Neural cell (in vitro differentiated cells): ENCODE data around the gene ACSL6.

ENCODE experiments used
- EP300 ChIP-seq: fragments of 450-650 bp; conservative IDR thresholded peaks from 2 replicates; pipeline ENCODE4 v1.6.1; 2014; ENCODE audit warnings: antibody characterized with exemption, mild to moderate bottlenecking, moderate library complexity; ENCODE audit not compliant: poor library complexity, severe bottlenecking
- EZH2 ChIP-seq: fragments of 200-600, 300-800 bp; shearing (Covaris generic), sonication (generic); IDR thresholded peaks from 2 replicates; pipeline ENCODE4 v1.6.1; 2014; ENCODE audit warnings: antibody characterized with exemption, low read length, borderline replicate concordance, mild to moderate bottlenecking; ENCODE audit not compliant: insufficient read depth, poor library complexity, severe bottlenecking
- MXI1 ChIP-seq: fragments of 450-650 bp; conservative IDR thresholded peaks from 2 replicates; pipeline ENCODE4 v1.6.1; 2014; ENCODE audit warnings: antibody characterized with exemption, mild to moderate bottlenecking; ENCODE audit not compliant: poor library complexity, severe bottlenecking
- POLR2AphosphoS5 ChIP-seq: IDR thresholded peaks from 2 replicates; pipeline ENCODE4 v1.6.1; 2012
- RAD21 ChIP-seq: fragments of 450-650 bp; conservative IDR thresholded peaks from 2 replicates; pipeline ENCODE4 v1.6.1; 2014; ENCODE audit warnings: antibody characterized with exemption, mild to moderate bottlenecking, moderate library complexity
- TAF1 ChIP-seq: IDR thresholded peaks from 2 replicates; pipeline ENCODE4 v1.6.1; 2012; ENCODE audit warnings: low read depth
- TF ChIP-seq, protein P1 (sequence below): fragments of 450-650 bp; IDR thresholded peaks from 2 replicates; pipeline ENCODE4 v1.5.1; 2014; ENCODE audit warnings: antibody characterized with exemption, mild to moderate bottlenecking, moderate library complexity; ENCODE audit not compliant: poor library complexity, severe bottlenecking
- TF ChIP-seq, protein P2 (sequence below): IDR thresholded peaks from 2 replicates; pipeline ENCODE4 v1.6.1; 2012; ENCODE audit warnings: borderline replicate concordance

DNA sequence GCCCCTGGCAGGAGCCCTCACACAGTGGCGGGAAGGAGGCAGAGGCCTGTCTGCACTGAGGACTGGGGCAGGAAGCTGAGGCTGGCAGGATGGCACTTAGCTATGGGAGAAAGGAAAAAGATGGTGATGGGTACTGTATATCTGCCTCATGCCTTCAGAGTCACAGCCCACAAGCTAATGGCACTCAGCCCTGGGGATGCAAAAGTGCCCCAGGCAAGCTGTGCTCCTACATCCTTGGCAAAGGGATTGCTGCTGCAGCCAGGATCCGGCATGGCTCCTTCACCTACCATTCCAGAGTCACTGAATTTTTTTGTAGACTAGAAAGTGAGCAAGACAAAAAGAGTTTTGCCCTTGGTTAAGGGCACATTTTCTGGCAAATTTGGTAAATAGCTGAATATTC is 8.7 kb downstream of the ACSL6 start:
- TF ChIP-seq, protein P1, sequence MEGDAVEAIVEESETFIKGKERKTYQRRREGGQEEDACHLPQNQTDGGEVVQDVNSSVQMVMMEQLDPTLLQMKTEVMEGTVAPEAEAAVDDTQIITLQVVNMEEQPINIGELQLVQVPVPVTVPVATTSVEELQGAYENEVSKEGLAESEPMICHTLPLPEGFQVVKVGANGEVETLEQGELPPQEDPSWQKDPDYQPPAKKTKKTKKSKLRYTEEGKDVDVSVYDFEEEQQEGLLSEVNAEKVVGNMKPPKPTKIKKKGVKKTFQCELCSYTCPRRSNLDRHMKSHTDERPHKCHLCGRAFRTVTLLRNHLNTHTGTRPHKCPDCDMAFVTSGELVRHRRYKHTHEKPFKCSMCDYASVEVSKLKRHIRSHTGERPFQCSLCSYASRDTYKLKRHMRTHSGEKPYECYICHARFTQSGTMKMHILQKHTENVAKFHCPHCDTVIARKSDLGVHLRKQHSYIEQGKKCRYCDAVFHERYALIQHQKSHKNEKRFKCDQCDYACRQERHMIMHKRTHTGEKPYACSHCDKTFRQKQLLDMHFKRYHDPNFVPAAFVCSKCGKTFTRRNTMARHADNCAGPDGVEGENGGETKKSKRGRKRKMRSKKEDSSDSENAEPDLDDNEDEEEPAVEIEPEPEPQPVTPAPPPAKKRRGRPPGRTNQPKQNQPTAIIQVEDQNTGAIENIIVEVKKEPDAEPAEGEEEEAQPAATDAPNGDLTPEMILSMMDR, result no peak
- TF ChIP-seq POLR2AphosphoS5 (no peak), TAF1 (no peak), EP300 (no peak), EZH2 (no peak), MXI1 (no peak), RAD21 (no peak)
- TF ChIP-seq, protein P2, sequence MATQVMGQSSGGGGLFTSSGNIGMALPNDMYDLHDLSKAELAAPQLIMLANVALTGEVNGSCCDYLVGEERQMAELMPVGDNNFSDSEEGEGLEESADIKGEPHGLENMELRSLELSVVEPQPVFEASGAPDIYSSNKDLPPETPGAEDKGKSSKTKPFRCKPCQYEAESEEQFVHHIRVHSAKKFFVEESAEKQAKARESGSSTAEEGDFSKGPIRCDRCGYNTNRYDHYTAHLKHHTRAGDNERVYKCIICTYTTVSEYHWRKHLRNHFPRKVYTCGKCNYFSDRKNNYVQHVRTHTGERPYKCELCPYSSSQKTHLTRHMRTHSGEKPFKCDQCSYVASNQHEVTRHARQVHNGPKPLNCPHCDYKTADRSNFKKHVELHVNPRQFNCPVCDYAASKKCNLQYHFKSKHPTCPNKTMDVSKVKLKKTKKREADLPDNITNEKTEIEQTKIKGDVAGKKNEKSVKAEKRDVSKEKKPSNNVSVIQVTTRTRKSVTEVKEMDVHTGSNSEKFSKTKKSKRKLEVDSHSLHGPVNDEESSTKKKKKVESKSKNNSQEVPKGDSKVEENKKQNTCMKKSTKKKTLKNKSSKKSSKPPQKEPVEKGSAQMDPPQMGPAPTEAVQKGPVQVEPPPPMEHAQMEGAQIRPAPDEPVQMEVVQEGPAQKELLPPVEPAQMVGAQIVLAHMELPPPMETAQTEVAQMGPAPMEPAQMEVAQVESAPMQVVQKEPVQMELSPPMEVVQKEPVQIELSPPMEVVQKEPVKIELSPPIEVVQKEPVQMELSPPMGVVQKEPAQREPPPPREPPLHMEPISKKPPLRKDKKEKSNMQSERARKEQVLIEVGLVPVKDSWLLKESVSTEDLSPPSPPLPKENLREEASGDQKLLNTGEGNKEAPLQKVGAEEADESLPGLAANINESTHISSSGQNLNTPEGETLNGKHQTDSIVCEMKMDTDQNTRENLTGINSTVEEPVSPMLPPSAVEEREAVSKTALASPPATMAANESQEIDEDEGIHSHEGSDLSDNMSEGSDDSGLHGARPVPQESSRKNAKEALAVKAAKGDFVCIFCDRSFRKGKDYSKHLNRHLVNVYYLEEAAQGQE, result no peak
